ENCODE data around the gene DHFR. TPM values are rescaled to one million over a fixed set of nuclear protein-coding genes. Genes with fewer than 3 reads are reported as not detected.

Gene DHFR
- total RNA-seq, 4 donors from 2014 or later = 5.6 to 12.8 (median 11.5) TPM

DNA sequence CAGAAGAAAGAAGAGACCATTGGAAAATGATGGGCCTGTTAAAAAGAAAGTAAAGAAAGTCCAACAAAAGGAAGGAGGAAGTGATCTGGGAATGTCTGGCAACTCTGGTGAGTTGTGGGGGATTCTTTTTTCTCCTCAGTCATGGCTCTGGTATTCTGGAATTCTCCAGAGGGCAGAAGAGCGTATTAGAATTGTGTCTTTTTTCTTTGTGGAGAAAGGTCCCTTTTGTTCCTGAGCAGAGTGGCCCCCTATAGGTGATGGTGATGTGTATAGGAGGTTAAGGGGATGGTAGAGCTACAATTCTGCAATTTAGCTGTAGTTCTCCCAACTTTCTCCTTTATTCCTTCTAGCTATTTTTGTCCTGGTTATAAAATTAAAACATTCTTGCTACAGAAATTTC lies 1.6 kb upstream of the DHFR start:
- no peaks in the 10 kb centered on the region for H3K27me3 ChIP-seq
- H3K36me3 ChIP-seq = peaks cover 4 to 25% of the 10 kb centered on the region in 2 donors
- intact Hi-C loops (cut with DNase I) = loop anchor here (5.0 kb wide), 1 partner anchor 244 kb away; no protein-coding TSS in a partner anchor
- DNase-seq = no peak
- TF ChIP-seq POLR2A (IDR thresholded peaks at IDR 0.05) = no peak
- TF ChIP-seq, protein P1, sequence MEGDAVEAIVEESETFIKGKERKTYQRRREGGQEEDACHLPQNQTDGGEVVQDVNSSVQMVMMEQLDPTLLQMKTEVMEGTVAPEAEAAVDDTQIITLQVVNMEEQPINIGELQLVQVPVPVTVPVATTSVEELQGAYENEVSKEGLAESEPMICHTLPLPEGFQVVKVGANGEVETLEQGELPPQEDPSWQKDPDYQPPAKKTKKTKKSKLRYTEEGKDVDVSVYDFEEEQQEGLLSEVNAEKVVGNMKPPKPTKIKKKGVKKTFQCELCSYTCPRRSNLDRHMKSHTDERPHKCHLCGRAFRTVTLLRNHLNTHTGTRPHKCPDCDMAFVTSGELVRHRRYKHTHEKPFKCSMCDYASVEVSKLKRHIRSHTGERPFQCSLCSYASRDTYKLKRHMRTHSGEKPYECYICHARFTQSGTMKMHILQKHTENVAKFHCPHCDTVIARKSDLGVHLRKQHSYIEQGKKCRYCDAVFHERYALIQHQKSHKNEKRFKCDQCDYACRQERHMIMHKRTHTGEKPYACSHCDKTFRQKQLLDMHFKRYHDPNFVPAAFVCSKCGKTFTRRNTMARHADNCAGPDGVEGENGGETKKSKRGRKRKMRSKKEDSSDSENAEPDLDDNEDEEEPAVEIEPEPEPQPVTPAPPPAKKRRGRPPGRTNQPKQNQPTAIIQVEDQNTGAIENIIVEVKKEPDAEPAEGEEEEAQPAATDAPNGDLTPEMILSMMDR (IDR thresholded peaks at IDR 0.05) = no peak
- no peaks in the 10 kb centered on the region for H3K9me3 ChIP-seq
- H3K4me3 ChIP-seq (replicated peaks in 1 of 3) = no peak overlapping the region
- peaks cover 10 to 14% of the 10 kb centered on the region in 2 donors for H3K4me1 ChIP-seq
- 0 to 4% methylated on average over 1 of the region's 1 CpG for WGBS, 2 donors
- H3K27ac ChIP-seq = no peak overlapping the region

DNA sequence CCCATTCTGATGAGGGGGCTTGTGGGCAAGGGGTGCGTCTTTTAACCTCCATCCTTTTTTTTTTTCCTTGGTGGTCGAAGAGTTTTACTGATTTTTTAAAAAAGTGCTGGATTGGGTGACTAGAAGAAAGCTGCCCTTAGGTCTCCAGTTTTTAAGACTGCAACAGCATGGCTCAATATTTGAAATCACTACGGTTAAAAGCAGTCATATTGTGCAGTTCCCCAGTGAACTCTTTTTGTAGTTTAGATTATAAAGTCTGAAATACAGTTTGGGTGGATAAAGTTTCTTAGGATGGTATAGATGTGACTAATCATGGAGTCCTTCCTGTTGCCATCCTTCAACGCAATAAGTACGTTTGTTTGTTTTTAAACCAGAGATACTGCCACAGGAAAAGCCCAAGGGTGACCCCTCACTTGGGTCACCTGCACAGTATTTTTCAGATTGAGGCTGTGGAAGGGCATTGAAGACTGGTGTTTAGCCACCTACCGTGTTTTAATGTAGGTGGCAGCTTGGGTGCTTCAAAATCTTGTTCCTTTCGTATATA lies 520 bp upstream of the DHFR start:
- no peaks in the 10 kb centered on the region for H3K27me3 ChIP-seq
- peak overlapping the region; percentile 34 to 92 (median 87) for H3K27ac ChIP-seq
- H3K4me1 ChIP-seq = peaks cover 8 to 14% of the 10 kb centered on the region in 2 donors
- DNase-seq = no peak
- intact Hi-C loops (cut with DNase I) = loop anchor here (5.0 kb wide), 1 partner anchor 243 kb away; no protein-coding TSS in a partner anchor
- no peaks in the 10 kb centered on the region for H3K9me3 ChIP-seq
- H3K36me3 ChIP-seq = peaks cover 4 to 25% of the 10 kb centered on the region in 2 donors
- WGBS, 2 donors = 22 to 23% methylated on average over 7 of the region's 7 CpGs
- peak overlapping the region in 2 of 3 donors; percentile 15 to 68 for H3K4me3 ChIP-seq (replicated peaks in 1 of 3)
- TF ChIP-seq POLR2A (IDR thresholded peaks at IDR 0.05) = no peak
- TF ChIP-seq, protein P1 (IDR thresholded peaks at IDR 0.05) = no peak

DNA sequence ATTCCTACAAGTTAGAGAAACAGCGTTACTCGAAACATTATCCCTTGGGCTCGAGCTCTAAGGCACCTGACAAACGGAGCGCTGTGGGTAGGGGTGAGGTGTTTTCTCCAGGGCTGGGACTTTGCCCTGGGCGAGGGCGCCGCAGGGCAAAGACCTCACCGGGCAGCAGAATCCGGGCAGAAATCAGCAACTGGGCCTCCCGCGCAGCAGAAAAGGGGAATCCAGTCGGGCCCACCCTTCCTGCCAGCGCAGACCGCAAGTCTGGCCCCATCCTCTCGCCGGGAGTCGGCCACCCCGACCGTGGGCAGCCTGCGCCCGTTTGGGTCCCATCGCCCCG lies 761 bp downstream of the DHFR start:
- intact Hi-C loops (cut with DNase I) = no loop called here
- TF ChIP-seq, protein P1 (IDR thresholded peaks at IDR 0.05) = no peak
- no peak for TF ChIP-seq POLR2A (IDR thresholded peaks at IDR 0.05)
- WGBS, 2 donors = 0 to 3% methylated on average over 5 of the region's 24 CpGs
- Histone ChIP-seq H3K4me1 (peaks cover 8 to 14% of the 10 kb centered on the region in 2 donors), H3K4me3 (replicated peaks in 1 of 3) (peak overlapping the region in 2 of 3 donors; percentile 37 to 68), H3K9me3 (no peaks in the 10 kb centered on the region), H3K27ac (no peak overlapping the region), H3K36me3 (peaks cover 4 to 14% of the 10 kb centered on the region in 2 donors), H3K27me3 (no peaks in the 10 kb centered on the region)
- DNase-seq = no peak

DNA sequence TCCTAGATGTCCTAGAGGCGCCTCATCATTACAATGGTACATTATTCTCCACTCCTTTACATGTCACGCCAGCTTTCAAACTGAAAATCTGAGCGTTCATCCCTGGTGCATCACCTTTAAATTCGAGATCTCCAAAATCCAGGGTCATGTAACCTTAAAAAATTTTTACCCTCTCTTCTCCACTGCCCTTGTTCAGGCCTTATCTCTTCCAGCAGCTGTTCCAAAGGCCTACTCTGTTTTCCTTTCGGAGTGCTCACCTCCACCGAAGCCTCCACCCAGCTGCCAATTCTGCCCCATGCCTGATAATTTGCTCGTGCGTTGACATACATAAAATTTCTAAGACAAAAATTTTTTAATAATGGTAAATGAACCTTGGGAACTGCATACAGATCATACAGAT lies 1.3 kb downstream of the DHFR start:
- Histone ChIP-seq H3K9me3 (no peaks in the 10 kb centered on the region), H3K27me3 (no peaks in the 10 kb centered on the region), H3K27ac (no peak overlapping the region), H3K4me3 (replicated peaks in 1 of 3) (peak overlapping the region in 1 of 3 donors; percentile 68), H3K4me1 (peaks cover 8 to 14% of the 10 kb centered on the region in 2 donors), H3K36me3 (peaks cover 4 to 10% of the 10 kb centered on the region in 2 donors)
- no peak for DNase-seq
- WGBS, 2 donors = 43 to 48% methylated on average over 7 to 8 of the region's 8 CpGs
- intact Hi-C loops (cut with DNase I) = no loop called here
- no peak for TF ChIP-seq POLR2A (IDR thresholded peaks at IDR 0.05)
- TF ChIP-seq, protein P1 (IDR thresholded peaks at IDR 0.05) = no peak

DNA sequence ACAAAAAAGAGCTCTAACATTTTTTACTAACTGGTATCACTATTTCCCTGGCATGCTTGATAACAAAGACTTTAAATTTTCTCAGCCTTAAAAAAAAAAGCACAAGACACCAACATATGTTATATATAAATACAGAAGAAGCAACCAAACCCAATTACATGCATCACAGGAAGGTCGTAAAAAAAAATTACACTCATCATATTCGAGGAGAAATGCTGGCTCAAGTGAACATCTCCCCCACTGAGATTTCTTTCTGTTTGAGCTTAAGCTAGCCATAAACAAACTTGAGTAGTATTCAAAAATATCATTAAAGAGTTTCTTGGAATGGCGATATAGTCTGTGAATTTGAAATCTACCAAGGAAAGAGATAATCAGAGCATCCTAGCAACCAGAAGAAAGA lies 7.9 kb downstream of the DHFR start:
- Histone ChIP-seq H3K27me3 (no peaks in the 10 kb centered on the region), H3K9me3 (no peaks in the 10 kb centered on the region), H3K36me3 (no peaks in the 10 kb centered on the region), H3K4me3 (replicated peaks in 1 of 3) (no peak overlapping the region), H3K27ac (no peak overlapping the region), H3K4me1 (no peaks in the 10 kb centered on the region)
- DNase-seq = no peak
- intact Hi-C loops (cut with DNase I) = no loop called here
- TF ChIP-seq, protein P1 (IDR thresholded peaks at IDR 0.05) = no peak
- TF ChIP-seq POLR2A (IDR thresholded peaks at IDR 0.05) = no peak
- 91% methylated on average over 3 of the region's 3 CpGs for WGBS, 2 donors

Data from thyroid gland (tissue), 4 donors.